Activated CD8-positive, alpha-beta memory T cell treated with anti-CD3 and anti-CD28 coated beads for 36 hours (primary cell): ENCODE data around the gene TLE3. TPM values are rescaled to one million over a fixed set of nuclear protein-coding genes. Genes with fewer than 3 reads are reported as not detected.
"Not testable (repeated sequence)": the region's sequence is repeated elsewhere in the genome, so short reads cannot be mapped to it uniquely, and the experiment has no call there.

Experiments used
- CTCF ChIA-PET: fragments of 350-600 bp; sonication (Branson Sonifier 250); formaldehyde crosslinking; loops from one replicate; lab custom pipeline; 2021; ENCODE audit warnings: antibody characterized with exemption; lab: Charles Lee
- POLR2A ChIA-PET: fragments of 350-600 bp; sonication (Branson Sonifier 250); formaldehyde crosslinking; loops from one replicate; lab custom pipeline; 2021; ENCODE audit warnings: antibody characterized with exemption; lab: Charles Lee
- total RNA-seq, 2 experiments: library from RNA; stranded (reverse); gene quantifications; one replicate each; pipeline ENCODE4 v1.2.3, GENCODE V29; 2021

TLE3 gene
- total RNA-seq, 2 experiments from 2014 or later, result 80.4 to 85.7 TPM

GRCh38 chr15:70127770-70128413 is 30.2 kb upstream of the TLE3 start:
- POLR2A ChIA-PET, result no interaction called here

GRCh38 chr15:70127288-70127746 is 29.6 kb upstream of the TLE3 start:
- CTCF ChIA-PET, result no interaction called here
- POLR2A ChIA-PET, result no interaction called here

More at GRCh38 chr15:70127770-70128413, 30.2 kb upstream of the TLE3 start:
- CTCF ChIA-PET, result no interaction called here

- POLR2A ChIA-PET, result no interaction called here
- CTCF ChIA-PET, result no interaction called here
Measured at GRCh38 chr15:70126362-70126761, 28.6 kb upstream of the TLE3 start.

- ChIA-PET POLR2A (no interaction called here), CTCF (no interaction called here)
Measured at GRCh38 chr15:70125605-70126004, 27.9 kb upstream of the TLE3 start.

GRCh38 chr15:70121624-70122302 is 24.0 kb upstream of the TLE3 start:
- ChIA-PET CTCF (no interaction called here), POLR2A (no interaction called here)

- ChIA-PET POLR2A (no interaction called here), CTCF (no interaction called here)
Measured at GRCh38 chr15:70120958-70121623, 23.4 kb upstream of the TLE3 start.

- ChIA-PET POLR2A (no interaction called here), CTCF (no interaction called here)
Measured at GRCh38 chr15:70119911-70120508, 22.3 kb upstream of the TLE3 start.

- ChIA-PET CTCF (no interaction called here), POLR2A (no interaction called here)
Measured at GRCh38 chr15:70118599-70118998, 20.9 kb upstream of the TLE3 start.

GRCh38 chr15:70116317-70116716 is 18.6 kb upstream of the TLE3 start:
- ChIA-PET POLR2A (no interaction called here), CTCF (no interaction called here)

- POLR2A ChIA-PET, result no interaction called here
- CTCF ChIA-PET, result no interaction called here
Measured at GRCh38 chr15:70114221-70114620, 16.5 kb upstream of the TLE3 start.

GRCh38 chr15:70113304-70113700 is 15.6 kb upstream of the TLE3 start:
- ChIA-PET CTCF (no interaction called here), POLR2A (no interaction called here)

GRCh38 chr15:70112572-70113303 is 15.0 kb upstream of the TLE3 start:
- CTCF ChIA-PET, POLR2A ChIA-PET: not testable (repeated sequence)

GRCh38 chr15:70112074-70112395 is 14.3 kb upstream of the TLE3 start:
- POLR2A ChIA-PET, result no interaction called here
- CTCF ChIA-PET, result no interaction called here

- CTCF ChIA-PET, result interaction anchor here (0.6 kb wide), 1 partner anchor 10 kb away, joined by 3 read pairs; no protein-coding TSS in a partner anchor
- POLR2A ChIA-PET, result no interaction called here
Measured at GRCh38 chr15:70111203-70112073, 13.7 kb upstream of the TLE3 start.

GRCh38 chr15:70109978-70110377 is 12.3 kb upstream of the TLE3 start:
- POLR2A ChIA-PET, result no interaction called here
- CTCF ChIA-PET, result interaction anchor here (0.5 kb wide), 1 partner anchor 18 kb away, joined by 3 read pairs; no protein-coding TSS in a partner anchor

GRCh38 chr15:70109531-70109930 is 11.8 kb upstream of the TLE3 start:
- CTCF ChIA-PET, result no interaction called here
- POLR2A ChIA-PET, result no interaction called here

- POLR2A ChIA-PET, result no interaction called here
- CTCF ChIA-PET, result no interaction called here
Measured at GRCh38 chr15:70103880-70104626, 6.3 kb upstream of the TLE3 start.

- CTCF ChIA-PET, result no interaction called here
- POLR2A ChIA-PET, result interaction anchor here (0.5 kb wide), 1 partner anchor 58 kb away, joined by 5 read pairs; no protein-coding TSS in a partner anchor
Measured at GRCh38 chr15:70102827-70103226, 5.1 kb upstream of the TLE3 start.
